ENCODE measurements around the gene SIGLEC15.
"Not testable (repeated sequence)": the region's sequence is repeated elsewhere in the genome, so short reads cannot be mapped to it uniquely, and the experiment has no call there.

Gene SIGLEC15

GRCh38 chr18:45793264-45793965 lies 32.1 kb upstream of the SIGLEC15 start:
- Histone ChIP-seq H3K27me3 (ENCODE audit: low read depth, low read length) (no peaks in the 10 kb centered on the region), H3K9me3 (ENCODE audit: control insufficient read depth in 1 of 2, low read length in 2 of 2) (peaks cover 0 to 3% of the 10 kb centered on the region in 2 donors), H3K4me3 (ENCODE audit: low read depth in 1 of 2, low read length in 2 of 2) (no peak overlapping the region), H3K27ac (ENCODE audit: low read length) (no peak overlapping the region), H3K4me1 (ENCODE audit: control insufficient read depth in 1 of 2, insufficient read depth in 2 of 2, low read length in 2 of 2) (no peaks in the 10 kb centered on the region), H3K36me3 (ENCODE audit: control insufficient read depth in 1 of 2, insufficient read depth in 2 of 2, low read length in 2 of 2) (no peaks in the 10 kb centered on the region)

- peaks cover 0 to 11% of the 10 kb centered on the region in 2 donors for H3K9me3 ChIP-seq (ENCODE audit: control insufficient read depth in 1 of 2, low read length in 2 of 2)
- H3K4me1 ChIP-seq (ENCODE audit: control insufficient read depth in 1 of 2, insufficient read depth in 2 of 2, low read length in 2 of 2): no peaks in the 10 kb centered on the region
- no peaks in the 10 kb centered on the region for H3K36me3 ChIP-seq (ENCODE audit: control insufficient read depth in 1 of 2, insufficient read depth in 2 of 2, low read length in 2 of 2)
- no peaks in the 10 kb centered on the region for H3K27me3 ChIP-seq (ENCODE audit: low read depth, low read length)
- H3K4me3 ChIP-seq (ENCODE audit: low read depth in 1 of 2, low read length in 2 of 2): no peak overlapping the region
- no peak overlapping the region for H3K27ac ChIP-seq (ENCODE audit: low read length)
These were observed 24.0 kb upstream of the SIGLEC15 start for GRCh38 chr18:45801416-45802004.

DNA sequence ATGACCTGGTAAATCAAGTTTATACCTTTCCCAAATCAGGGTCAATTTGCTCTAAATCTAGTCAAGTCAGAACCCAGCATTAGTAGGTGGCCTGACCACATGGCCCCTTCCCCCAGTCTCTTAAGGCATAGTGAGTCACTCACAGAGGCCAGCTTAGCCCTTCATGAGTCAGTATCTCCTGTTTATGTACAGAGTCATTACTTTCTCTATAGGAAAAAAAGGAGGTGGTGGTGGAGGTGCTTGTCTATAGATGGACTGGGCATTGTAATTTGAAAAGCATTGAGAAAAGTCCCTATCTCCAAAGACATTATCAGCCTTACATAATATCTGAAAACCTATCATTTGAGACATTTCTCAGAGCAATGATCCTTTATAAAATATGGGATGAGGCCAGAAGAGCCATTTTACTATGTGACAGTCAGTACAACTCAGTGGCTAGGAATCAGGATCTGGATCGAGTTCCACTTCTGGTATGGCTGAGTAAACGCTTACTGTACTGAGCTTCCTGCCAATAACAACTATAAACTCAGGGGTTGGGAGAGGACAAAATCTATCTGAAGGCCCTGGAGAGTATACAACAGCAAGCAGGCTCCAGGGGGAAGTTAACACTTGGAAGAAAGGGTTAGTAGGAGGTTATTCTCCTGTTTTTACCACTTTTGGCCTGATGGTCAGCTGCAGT lies 22.5 kb upstream of the SIGLEC15 start:
- Histone ChIP-seq H3K27ac (ENCODE audit: low read length) (no peak overlapping the region), H3K9me3 (ENCODE audit: control insufficient read depth in 1 of 2, low read length in 2 of 2) (peaks cover 0 to 11% of the 10 kb centered on the region in 2 donors), H3K27me3 (ENCODE audit: low read depth, low read length) (no peaks in the 10 kb centered on the region), H3K4me3 (ENCODE audit: low read depth in 1 of 2, low read length in 2 of 2) (no peak overlapping the region), H3K4me1 (ENCODE audit: control insufficient read depth in 1 of 2, insufficient read depth in 2 of 2, low read length in 2 of 2) (no peaks in the 10 kb centered on the region), H3K36me3 (ENCODE audit: control insufficient read depth in 1 of 2, insufficient read depth in 2 of 2, low read length in 2 of 2) (no peaks in the 10 kb centered on the region)

DNA sequence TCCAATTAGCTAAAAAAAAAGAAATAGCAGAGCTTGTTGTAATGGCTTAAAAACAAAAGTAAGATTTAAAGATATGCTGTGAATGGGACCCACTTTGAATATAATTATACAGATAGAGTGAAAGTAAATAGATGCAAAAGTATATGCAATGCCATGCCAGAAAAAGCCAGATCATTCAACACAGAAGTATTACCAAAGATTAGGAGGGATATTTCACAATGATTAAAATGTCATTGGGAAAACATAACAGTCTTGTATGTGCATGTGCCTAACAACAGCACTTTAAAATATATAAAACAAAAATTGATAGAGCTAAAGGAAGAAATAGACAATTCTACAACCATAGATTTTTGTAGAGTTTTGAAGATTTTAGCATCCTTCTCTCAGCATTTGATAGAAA lies 19.9 kb upstream of the SIGLEC15 start:
- Histone ChIP-seq H3K4me1 (ENCODE audit: control insufficient read depth in 1 of 2, insufficient read depth in 2 of 2, low read length in 2 of 2) (no peaks in the 10 kb centered on the region), H3K27me3 (ENCODE audit: low read depth, low read length) (no peaks in the 10 kb centered on the region), H3K27ac (ENCODE audit: low read length) (no peak overlapping the region), H3K9me3 (ENCODE audit: control insufficient read depth in 1 of 2, low read length in 2 of 2) (peaks cover 0 to 11% of the 10 kb centered on the region in 2 donors), H3K4me3 (ENCODE audit: low read depth in 1 of 2, low read length in 2 of 2) (no peak overlapping the region), H3K36me3 (ENCODE audit: control insufficient read depth in 1 of 2, insufficient read depth in 2 of 2, low read length in 2 of 2) (no peaks in the 10 kb centered on the region)

- Histone ChIP-seq H3K4me1 (ENCODE audit: control insufficient read depth in 1 of 2, insufficient read depth in 2 of 2, low read length in 2 of 2) (no peaks in the 10 kb centered on the region), H3K27ac (ENCODE audit: low read length) (no peak overlapping the region), H3K4me3 (ENCODE audit: low read depth in 1 of 2, low read length in 2 of 2) (no peak overlapping the region)
These were observed 19.2 kb upstream of the SIGLEC15 start for GRCh38 chr18:45806226-45806625.

DNA sequence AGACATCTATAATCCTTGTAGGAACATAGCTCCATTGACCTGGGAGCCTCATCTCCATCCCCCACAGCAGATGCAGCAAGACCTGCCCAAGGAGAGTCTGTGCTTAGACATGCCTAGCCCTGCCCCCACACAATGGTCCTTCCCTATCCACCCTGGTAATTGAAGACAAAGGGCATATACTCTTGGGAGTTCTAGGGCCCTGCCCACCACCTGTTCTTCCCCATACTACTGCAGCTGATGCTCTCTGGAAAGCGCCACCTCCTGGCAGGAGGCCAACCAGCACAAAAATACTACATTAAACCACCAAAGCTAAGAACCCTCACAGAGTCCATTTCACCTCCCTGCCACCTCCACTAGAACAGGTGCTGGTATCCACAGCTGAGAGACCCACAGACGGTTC lies 18.3 kb upstream of the SIGLEC15 start:
- H3K36me3 ChIP-seq (ENCODE audit: control insufficient read depth in 1 of 2, insufficient read depth in 2 of 2, low read length in 2 of 2); H3K27me3 ChIP-seq (ENCODE audit: low read depth, low read length); H3K4me3 ChIP-seq (ENCODE audit: low read depth in 1 of 2, low read length in 2 of 2); H3K27ac ChIP-seq (ENCODE audit: low read length); H3K4me1 ChIP-seq (ENCODE audit: control insufficient read depth in 1 of 2, insufficient read depth in 2 of 2, low read length in 2 of 2): not testable (repeated sequence)
- peaks cover 0 to 11% of the 10 kb centered on the region in 2 donors for H3K9me3 ChIP-seq (ENCODE audit: control insufficient read depth in 1 of 2, low read length in 2 of 2)

More at GRCh38 chr18:45806226-45806625, 19.2 kb upstream of the SIGLEC15 start:
- Histone ChIP-seq H3K36me3 (ENCODE audit: control insufficient read depth in 1 of 2, insufficient read depth in 2 of 2, low read length in 2 of 2) (no peaks in the 10 kb centered on the region), H3K9me3 (ENCODE audit: control insufficient read depth in 1 of 2, low read length in 2 of 2) (peaks cover 0 to 11% of the 10 kb centered on the region in 2 donors), H3K27me3 (ENCODE audit: low read depth, low read length) (no peaks in the 10 kb centered on the region)

DNA sequence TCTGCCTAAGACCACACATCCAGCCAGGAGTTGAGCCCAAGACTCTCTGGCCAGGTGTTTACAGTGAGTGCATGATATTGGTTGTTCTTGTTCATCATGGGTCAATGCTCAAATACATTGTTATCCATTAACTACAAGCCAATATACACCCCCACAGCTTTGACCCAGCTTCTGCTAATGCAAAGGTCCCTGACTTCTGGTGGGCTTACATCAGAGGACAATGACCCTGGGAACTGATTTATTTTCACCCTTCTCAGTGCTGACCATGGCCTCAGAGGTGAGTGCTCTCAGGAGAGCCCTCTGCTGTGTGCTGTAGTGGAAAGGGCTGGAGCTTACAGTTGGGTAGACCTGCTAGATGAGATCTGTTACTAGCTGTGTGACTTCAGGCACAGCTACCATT lies 10.7 kb upstream of the SIGLEC15 start:
- H3K4me1 ChIP-seq (ENCODE audit: control insufficient read depth in 1 of 2, insufficient read depth in 2 of 2, low read length in 2 of 2); H3K4me3 ChIP-seq (ENCODE audit: low read depth in 1 of 2, low read length in 2 of 2); H3K27me3 ChIP-seq (ENCODE audit: low read depth, low read length); H3K27ac ChIP-seq (ENCODE audit: low read length); H3K9me3 ChIP-seq (ENCODE audit: control insufficient read depth in 1 of 2, low read length in 2 of 2); H3K36me3 ChIP-seq (ENCODE audit: control insufficient read depth in 1 of 2, insufficient read depth in 2 of 2, low read length in 2 of 2): not testable (repeated sequence)

GRCh38 chr18:45817543-45817942 lies 7.9 kb upstream of the SIGLEC15 start:
- H3K27ac ChIP-seq (ENCODE audit: low read length): no peak overlapping the region
- no peak overlapping the region for H3K4me3 ChIP-seq (ENCODE audit: low read depth in 1 of 2, low read length in 2 of 2)
- H3K4me1 ChIP-seq (ENCODE audit: control insufficient read depth in 1 of 2, insufficient read depth in 2 of 2, low read length in 2 of 2): no peaks in the 10 kb centered on the region
- H3K36me3 ChIP-seq (ENCODE audit: control insufficient read depth in 1 of 2, insufficient read depth in 2 of 2, low read length in 2 of 2): no peaks in the 10 kb centered on the region
- no peaks in the 10 kb centered on the region for H3K27me3 ChIP-seq (ENCODE audit: low read depth, low read length)
- H3K9me3 ChIP-seq (ENCODE audit: control insufficient read depth in 1 of 2, low read length in 2 of 2): no peaks in the 10 kb centered on the region

GRCh38 chr18:45818765-45819164 lies 6.7 kb upstream of the SIGLEC15 start:
- H3K27ac ChIP-seq (ENCODE audit: low read length); H3K36me3 ChIP-seq (ENCODE audit: control insufficient read depth in 1 of 2, insufficient read depth in 2 of 2, low read length in 2 of 2); H3K4me1 ChIP-seq (ENCODE audit: control insufficient read depth in 1 of 2, insufficient read depth in 2 of 2, low read length in 2 of 2); H3K9me3 ChIP-seq (ENCODE audit: control insufficient read depth in 1 of 2, low read length in 2 of 2); H3K4me3 ChIP-seq (ENCODE audit: low read depth in 1 of 2, low read length in 2 of 2); H3K27me3 ChIP-seq (ENCODE audit: low read depth, low read length): not testable (repeated sequence)

- Histone ChIP-seq H3K4me3 (ENCODE audit: low read depth in 1 of 2, low read length in 2 of 2) (no peak overlapping the region), H3K9me3 (ENCODE audit: control insufficient read depth in 1 of 2, low read length in 2 of 2) (no peaks in the 10 kb centered on the region), H3K27me3 (ENCODE audit: low read depth, low read length) (no peaks in the 10 kb centered on the region), H3K36me3 (ENCODE audit: control insufficient read depth in 1 of 2, insufficient read depth in 2 of 2, low read length in 2 of 2) (no peaks in the 10 kb centered on the region), H3K27ac (ENCODE audit: low read length) (no peak overlapping the region), H3K4me1 (ENCODE audit: control insufficient read depth in 1 of 2, insufficient read depth in 2 of 2, low read length in 2 of 2) (no peaks in the 10 kb centered on the region)
These were observed 5.2 kb upstream of the SIGLEC15 start for GRCh38 chr18:45820106-45820745.

GRCh38 chr18:45821026-45821425 lies 4.4 kb upstream of the SIGLEC15 start:
- Histone ChIP-seq H3K4me1 (ENCODE audit: control insufficient read depth in 1 of 2, insufficient read depth in 2 of 2, low read length in 2 of 2) (no peaks in the 10 kb centered on the region), H3K4me3 (ENCODE audit: low read depth in 1 of 2, low read length in 2 of 2) (no peak overlapping the region), H3K9me3 (ENCODE audit: control insufficient read depth in 1 of 2, low read length in 2 of 2) (no peaks in the 10 kb centered on the region), H3K27me3 (ENCODE audit: low read depth, low read length) (no peaks in the 10 kb centered on the region), H3K36me3 (ENCODE audit: control insufficient read depth in 1 of 2, insufficient read depth in 2 of 2, low read length in 2 of 2) (no peaks in the 10 kb centered on the region), H3K27ac (ENCODE audit: low read length) (no peak overlapping the region)
